ENCODE measurements around the gene OTOG.

OTOG gene

GRCh38 chr11:17691976-17692375 is 144.9 kb downstream of the OTOG start:
- no peaks in the 10 kb centered on the region for H3K36me3 ChIP-seq (ENCODE audit: low read length)
- no peaks in the 10 kb centered on the region for H4K20me1 ChIP-seq (ENCODE audit: low read depth, low read length)
- H2AFZ ChIP-seq (ENCODE audit: low read depth, low read length, severe bottlenecking), result no peak overlapping the region
- no peak overlapping the region for H3K4me3 ChIP-seq (ENCODE audit: insufficient read depth, low read length, poor library complexity, severe bottlenecking)
- H3K9ac ChIP-seq (ENCODE audit: low read length), result no peak overlapping the region
- H3K4me2 ChIP-seq (ENCODE audit: low read depth, low read length, poor library complexity, severe bottlenecking), result no peak overlapping the region
- H3K27me3 ChIP-seq (ENCODE audit: low read length), result no peaks in the 10 kb centered on the region; the same call in 1 of the 2 replicates
- TF ChIP-seq EZH2phosphoT487 (conservative IDR thresholded peaks at IDR 0.05; ENCODE audit: low read length) (no peak), CTCF (IDR thresholded peaks at IDR 0.05; ENCODE audit: insufficient read depth, low read length, poor library complexity, severe bottlenecking) (no peak)
- no peaks in the 10 kb centered on the region for H3K9me2 ChIP-seq (replicated peaks; ENCODE audit: insufficient read depth, low read length)
- H3K9me3 ChIP-seq (ENCODE audit: insufficient read depth, low read length), result no peaks in the 10 kb centered on the region
- H3K27ac ChIP-seq (ENCODE audit: low read depth, low read length), result no peak overlapping the region
- H3K79me2 ChIP-seq (ENCODE audit: insufficient read depth, low read length), result no peaks in the 10 kb centered on the region
- H3F3A ChIP-seq (ENCODE audit: insufficient read depth), result no peaks in the 10 kb centered on the region

GRCh38 chr11:17692931-17693330 is 145.9 kb downstream of the OTOG start:
- TF ChIP-seq EZH2phosphoT487 (conservative IDR thresholded peaks at IDR 0.05; ENCODE audit: low read length) (no peak), CTCF (IDR thresholded peaks at IDR 0.05; ENCODE audit: insufficient read depth, low read length, poor library complexity, severe bottlenecking) (no peak)
- no peaks in the 10 kb centered on the region for H3F3A ChIP-seq (ENCODE audit: insufficient read depth)
- H3K4me3 ChIP-seq (ENCODE audit: insufficient read depth, low read length, poor library complexity, severe bottlenecking), result no peak overlapping the region
- no peak overlapping the region for H3K9ac ChIP-seq (ENCODE audit: low read length)
- no peaks in the 10 kb centered on the region for H4K20me1 ChIP-seq (ENCODE audit: low read depth, low read length)
- no peak overlapping the region for H3K4me2 ChIP-seq (ENCODE audit: low read depth, low read length, poor library complexity, severe bottlenecking)
- no peaks in the 10 kb centered on the region for H3K79me2 ChIP-seq (ENCODE audit: insufficient read depth, low read length)
- no peak overlapping the region for H3K27ac ChIP-seq (ENCODE audit: low read depth, low read length)
- H3K27me3 ChIP-seq (ENCODE audit: low read length), result no peaks in the 10 kb centered on the region; the same call in 1 of the 2 replicates
- no peaks in the 10 kb centered on the region for H3K9me3 ChIP-seq (ENCODE audit: insufficient read depth, low read length)
- no peaks in the 10 kb centered on the region for H3K9me2 ChIP-seq (replicated peaks; ENCODE audit: insufficient read depth, low read length)
- no peak overlapping the region for H2AFZ ChIP-seq (ENCODE audit: low read depth, low read length, severe bottlenecking)
- no peaks in the 10 kb centered on the region for H3K36me3 ChIP-seq (ENCODE audit: low read length)

- TF ChIP-seq EZH2phosphoT487 (conservative IDR thresholded peaks at IDR 0.05; ENCODE audit: low read length) (no peak), CTCF (IDR thresholded peaks at IDR 0.05; ENCODE audit: insufficient read depth, low read length, poor library complexity, severe bottlenecking) (no peak)
- Histone ChIP-seq H3K9me2 (replicated peaks; ENCODE audit: insufficient read depth, low read length) (no peaks in the 10 kb centered on the region), H3K4me2 (ENCODE audit: low read depth, low read length, poor library complexity, severe bottlenecking) (no peak overlapping the region), H3F3A (ENCODE audit: insufficient read depth) (no peaks in the 10 kb centered on the region), H3K79me2 (ENCODE audit: insufficient read depth, low read length) (no peaks in the 10 kb centered on the region), H4K20me1 (ENCODE audit: low read depth, low read length) (no peaks in the 10 kb centered on the region), H3K27me3 (ENCODE audit: low read length) (no peaks in the 10 kb centered on the region; the same call in 1 of the 2 replicates), H3K27ac (ENCODE audit: low read depth, low read length) (no peak overlapping the region), H3K36me3 (ENCODE audit: low read length) (no peaks in the 10 kb centered on the region), H3K9ac (ENCODE audit: low read length) (no peak overlapping the region), H2AFZ (ENCODE audit: low read depth, low read length, severe bottlenecking) (no peak overlapping the region), H3K9me3 (ENCODE audit: insufficient read depth, low read length) (no peaks in the 10 kb centered on the region), H3K4me3 (ENCODE audit: insufficient read depth, low read length, poor library complexity, severe bottlenecking) (no peak overlapping the region)
These were observed 146.5 kb downstream of the OTOG start for GRCh38 chr11:17693531-17693930.

Measured in SU-DHL-6 (cell line).